ENCODE measurements around the gene FLOT1.

The FLOT1 gene

DNA sequence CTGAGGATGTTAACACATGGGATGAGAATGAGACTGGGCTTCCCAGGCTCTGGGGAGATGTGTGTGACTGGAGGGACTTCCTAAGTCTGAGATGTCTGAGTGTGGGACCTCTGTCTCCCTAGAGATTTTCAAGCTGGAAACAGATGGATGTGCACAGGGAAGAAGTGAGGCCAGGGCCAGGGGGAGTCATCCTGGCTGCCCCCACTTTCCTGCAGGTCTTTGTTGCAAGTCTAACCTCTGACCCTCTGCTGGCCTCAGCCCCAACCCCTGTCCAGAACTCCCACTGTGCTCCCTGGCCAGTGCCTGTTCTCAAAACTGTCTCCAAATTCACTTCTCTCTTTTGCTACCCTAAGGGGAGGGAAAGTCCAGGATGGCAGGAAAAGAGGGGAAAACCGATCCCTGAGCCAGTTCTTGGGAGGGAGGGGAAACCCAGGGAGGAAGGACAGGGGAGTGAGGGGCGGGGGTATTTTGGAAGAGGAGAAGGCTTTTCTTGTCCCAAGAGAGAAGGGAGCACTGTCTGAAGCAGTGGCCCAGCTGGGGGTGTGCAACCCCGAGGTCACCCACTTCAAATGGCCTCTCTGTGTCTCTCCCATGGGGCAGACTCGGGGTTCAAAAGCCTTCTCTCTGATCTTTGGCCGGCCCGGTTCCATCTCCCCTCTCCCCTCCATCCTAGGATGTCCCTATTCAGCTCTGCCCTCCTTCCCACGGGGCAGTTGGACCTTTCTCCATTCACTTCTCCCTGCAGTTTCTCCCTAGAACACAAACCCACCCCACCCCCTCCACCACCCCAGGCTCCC is 59.1 kb downstream of the FLOT1 start:
- no peak for DNase-seq (ENCODE audit: low read depth in 2 of 3, low spot score in 1 of 3)

DNA sequence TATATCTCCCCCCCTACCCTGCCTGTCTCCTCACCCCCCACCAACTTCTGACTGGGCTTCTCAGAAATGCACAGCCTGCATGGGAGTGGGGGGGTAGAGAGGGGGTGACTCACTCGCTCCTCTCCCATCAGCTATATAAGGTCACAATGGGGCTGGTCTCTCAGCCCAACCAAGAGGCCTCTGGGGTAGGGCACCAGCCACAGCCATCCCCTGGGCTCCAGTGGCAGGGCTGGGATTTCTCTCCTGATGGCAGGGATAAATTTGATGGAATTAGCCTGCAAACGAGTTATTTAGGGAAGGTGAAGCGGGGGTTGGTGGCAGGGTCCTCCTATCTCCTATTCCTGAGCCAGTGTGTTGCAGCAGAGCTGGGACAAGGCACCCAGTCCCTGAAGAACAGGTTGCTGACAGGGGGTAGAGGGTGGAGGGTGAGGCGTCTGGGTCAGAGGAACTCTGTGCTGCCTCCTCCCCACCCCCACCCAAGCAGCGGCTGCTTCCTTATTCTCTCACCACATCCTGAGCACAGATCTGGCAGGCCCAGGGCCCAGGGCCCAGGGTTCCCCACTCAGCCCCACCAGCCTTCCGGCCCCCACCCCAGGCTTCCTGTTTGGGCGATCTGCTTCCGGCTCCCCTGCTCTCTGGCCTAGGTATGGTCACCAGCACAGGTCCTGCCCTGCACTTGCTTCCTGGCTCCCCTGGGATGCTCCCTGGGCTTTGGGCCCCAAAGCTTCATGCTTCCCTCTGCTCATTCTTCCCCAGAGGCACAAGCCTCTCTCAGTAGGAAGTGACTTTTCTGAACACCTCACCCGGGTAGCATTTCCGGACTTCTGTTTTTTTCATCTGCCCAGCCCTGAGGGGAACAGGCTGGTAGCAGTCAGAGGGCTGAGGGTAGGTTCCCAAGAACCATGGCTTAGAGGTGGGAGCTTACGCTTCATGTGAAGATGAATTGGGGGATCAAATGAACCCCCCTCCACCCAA is 60.1 kb downstream of the FLOT1 start:
- DNase-seq (ENCODE audit: low read depth in 2 of 3, low spot score in 1 of 3) = peak; percentile 75 to 81 (median 79)

DNA sequence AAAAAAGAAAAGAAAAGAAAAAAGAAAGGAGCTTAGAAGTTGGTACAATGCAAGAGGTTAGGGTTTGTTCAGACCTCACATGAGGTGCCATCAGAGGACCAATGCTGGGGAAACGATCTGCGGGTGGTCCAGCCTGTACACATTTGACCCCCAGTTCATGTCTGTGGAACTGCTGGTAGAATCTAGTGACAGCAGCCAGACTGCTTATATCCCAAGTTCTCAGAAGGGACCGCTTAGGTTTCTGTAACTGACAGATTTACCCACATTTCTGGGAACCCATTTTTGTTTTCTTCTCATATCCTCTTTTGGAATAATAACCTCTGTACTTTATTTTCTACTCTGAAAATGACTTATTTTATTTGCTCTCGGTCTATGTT is 60.7 kb downstream of the FLOT1 start:
- DNase-seq (ENCODE audit: low read depth in 2 of 3, low spot score in 1 of 3) = no peak

DNA sequence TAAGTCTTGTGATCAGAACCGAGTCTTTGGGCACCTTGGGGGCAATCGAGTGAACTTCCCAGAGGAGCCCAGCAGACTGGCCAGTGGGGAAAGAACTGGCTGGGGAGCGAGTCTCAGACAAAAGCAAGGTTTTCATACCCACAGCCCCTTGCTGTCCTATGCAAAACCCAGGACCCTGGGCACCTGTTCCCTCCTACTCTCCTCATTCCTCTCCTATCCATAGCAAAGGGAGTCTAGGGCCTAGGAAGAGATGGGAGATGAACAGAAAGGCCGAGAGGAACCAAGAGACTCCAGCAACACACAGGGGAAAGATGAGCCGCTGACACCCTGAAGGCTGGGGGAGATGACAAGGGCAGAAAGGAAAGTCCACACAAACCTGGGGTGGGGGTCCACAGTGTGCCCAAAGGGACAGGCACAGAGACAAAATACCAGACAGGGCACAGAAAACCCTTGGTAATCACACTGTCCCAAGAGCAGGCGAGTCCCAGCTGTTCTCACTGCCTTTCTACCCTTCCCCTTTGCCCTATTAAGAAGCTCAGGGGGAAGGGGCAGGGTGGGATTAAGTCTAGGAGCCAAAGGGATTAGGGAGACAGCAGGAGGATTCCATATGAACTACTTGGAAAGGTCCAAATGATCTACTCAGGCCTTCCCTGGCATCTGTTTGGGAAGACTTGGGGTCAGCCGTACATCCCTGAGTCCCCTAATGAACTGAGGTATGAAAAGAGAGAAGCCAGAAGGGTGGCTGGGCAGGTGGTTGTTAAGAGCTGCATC is 62.5 kb downstream of the FLOT1 start:
- DNase-seq (ENCODE audit: low read depth in 2 of 3, low spot score in 1 of 3) = no peak

GRCh38 chr6:30678964-30679726 is 63.3 kb downstream of the FLOT1 start:
- DNase-seq (ENCODE audit: low read depth in 2 of 3, low spot score in 1 of 3) = peak; percentile 86 to 92 (median 87)

Measured in stimulated activated CD4-positive, alpha-beta T cell treated with anti-CD3 and anti-CD28 coated beads, Interleukin-12 subunit alpha, Interleukin-12 subunit beta, amount 100 ng/mL, for 48 hours (primary cell).